HG03575 (cell line): ENCODE results near the gene SDCCAG8.

Source experiments
- ATAC-seq: cut with Tn5 transposase; IDR thresholded peaks from one replicate; pipeline ENCODE4 v1.9.1; 2021; ENCODE audit not compliant: unreplicated experiment, insufficient number of reproducible peaks, low FRiP score; ENCODE audit errors: extremely low read depth

The SDCCAG8 gene

DNA sequence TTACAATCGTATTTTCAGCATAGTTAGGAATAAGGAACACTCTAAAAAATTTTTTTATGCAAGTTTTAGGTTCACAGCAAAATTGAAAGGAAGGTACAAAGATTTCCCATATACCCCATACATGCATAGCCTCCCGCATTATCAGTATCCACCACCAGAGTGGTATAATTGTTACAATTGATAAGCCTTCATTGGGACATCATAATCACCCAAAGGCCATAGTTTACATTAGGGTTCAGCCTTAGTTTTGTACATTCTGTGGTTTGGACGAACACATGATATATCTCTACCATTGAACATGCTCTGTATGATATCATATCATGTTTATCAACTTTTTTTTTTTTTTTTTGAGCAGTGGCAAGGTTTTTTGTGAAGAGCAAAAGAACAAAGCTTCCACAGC is 180.0 kb downstream of the SDCCAG8 start:
- no peak for ATAC-seq

DNA sequence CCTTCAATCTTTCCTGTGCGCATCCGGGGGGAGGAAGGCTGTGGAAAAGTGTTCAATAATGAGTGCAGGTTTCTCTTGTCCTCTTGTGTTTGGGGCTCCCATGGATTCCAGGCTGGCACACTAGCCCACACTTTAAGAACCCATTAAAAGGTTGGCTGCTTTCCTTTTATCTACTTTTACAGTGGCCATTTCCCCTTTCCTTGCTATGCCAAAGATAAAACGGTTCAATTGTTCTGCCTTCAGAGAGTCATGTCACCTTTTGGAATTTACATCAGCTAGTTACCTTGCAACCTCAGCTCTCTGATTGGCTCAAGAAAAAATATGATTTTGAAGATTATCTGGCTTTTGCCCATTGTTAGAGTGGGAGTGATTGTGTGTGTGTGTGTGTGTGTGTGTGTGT is 182.3 kb downstream of the SDCCAG8 start:
- ATAC-seq, result no peak

DNA sequence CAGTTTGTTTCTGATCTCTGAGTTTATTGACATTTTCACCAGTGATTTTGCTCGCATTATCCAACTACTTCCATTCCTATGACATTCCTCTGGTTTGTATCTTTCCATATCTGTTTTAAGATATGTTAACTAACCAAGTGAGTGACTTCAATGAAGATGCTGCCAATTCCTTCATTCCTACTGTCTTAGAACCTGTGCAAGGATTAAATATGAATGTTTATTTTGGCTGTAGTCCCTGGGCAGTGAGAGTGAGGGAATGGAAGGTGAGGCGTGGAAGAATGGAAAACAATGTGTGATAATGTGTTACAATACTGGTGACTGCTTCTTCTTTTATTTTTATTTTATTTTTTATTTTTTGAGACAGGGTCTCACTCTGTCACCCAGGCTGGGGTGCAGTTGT is 183.0 kb downstream of the SDCCAG8 start:
- no peak for ATAC-seq

- ATAC-seq, result no peak
Measured at GRCh38 chr1:243440406-243440805, 184.6 kb downstream of the SDCCAG8 start.

GRCh38 chr1:243441601-243442000 is 185.8 kb downstream of the SDCCAG8 start:
- no peak for ATAC-seq

DNA sequence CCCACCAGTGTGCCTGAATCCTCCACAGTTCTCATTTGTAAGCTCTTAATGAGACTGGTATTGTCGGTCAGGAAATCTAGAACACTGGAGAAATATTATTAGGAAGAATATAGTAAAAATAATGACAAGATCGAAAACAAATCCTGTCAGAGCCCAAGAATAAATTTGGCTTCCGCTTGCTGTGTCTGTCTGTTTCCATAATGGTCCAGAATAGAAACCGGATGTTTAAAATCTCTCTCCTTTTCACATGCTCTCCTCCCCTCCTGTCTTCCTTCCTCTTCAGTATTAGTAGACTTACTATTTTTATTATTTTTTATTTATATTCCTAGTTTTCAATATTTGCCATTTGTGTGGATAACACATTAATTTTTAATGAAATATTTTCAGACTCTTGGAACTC is 187.7 kb downstream of the SDCCAG8 start:
- no peak for ATAC-seq

- ATAC-seq, result no peak
Measured at GRCh38 chr1:243447347-243447746, 191.5 kb downstream of the SDCCAG8 start.

- ATAC-seq, result no peak
Measured at GRCh38 chr1:243447844-243448243, 192.0 kb downstream of the SDCCAG8 start.

GRCh38 chr1:243449373-243449772 is 193.5 kb downstream of the SDCCAG8 start:
- no peak for ATAC-seq

DNA sequence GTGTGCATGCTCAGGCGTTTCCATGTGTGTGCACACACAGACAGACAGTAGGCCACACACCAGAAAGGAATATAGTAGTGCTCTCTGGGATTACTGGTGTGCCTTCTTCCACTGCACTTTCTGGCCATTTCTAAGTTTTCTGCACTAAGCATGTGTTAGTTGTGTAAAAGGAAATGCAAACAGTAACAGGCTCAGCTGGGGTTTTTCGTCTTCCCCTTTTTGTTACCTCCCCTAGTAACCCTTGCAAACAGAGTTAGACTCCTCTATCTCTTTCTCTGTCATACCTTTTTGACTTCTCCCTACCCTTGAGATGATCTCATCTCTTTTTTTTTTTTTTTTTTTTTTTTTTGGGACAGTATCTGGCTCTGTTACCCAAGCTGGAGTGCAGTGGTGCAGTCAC is 196.3 kb downstream of the SDCCAG8 start:
- no peak for ATAC-seq

DNA sequence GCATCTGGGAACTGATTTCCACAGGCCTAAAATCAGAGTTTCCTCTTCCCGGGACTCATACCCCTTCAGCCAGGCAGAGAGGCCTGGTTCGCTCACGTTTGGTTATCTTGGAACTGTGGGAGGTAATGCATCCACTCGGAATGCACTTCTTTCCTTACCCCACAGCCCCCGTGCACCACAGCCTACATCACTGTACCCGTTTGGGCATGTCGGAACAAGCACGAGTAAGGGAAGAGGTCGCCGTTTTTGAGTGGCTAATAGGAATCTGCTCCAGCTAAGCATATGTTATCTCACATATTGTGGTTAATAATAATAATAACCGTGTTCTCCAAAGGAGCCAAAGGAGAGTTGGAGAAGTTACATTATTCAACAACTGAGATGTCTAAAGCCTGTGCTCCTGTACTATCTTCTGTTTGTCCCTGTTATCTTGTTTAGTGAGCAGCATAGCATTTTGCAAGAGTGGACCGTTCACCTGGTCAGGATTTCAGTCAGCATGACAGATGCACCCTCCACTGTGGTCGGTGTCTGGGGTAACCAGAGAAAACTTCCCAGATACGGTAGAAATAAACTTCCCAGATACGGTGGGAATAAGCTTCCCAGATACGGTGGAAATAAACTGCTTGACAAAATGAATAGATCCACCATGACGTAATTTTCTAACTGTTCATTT is 198.6 kb downstream of the SDCCAG8 start:
- no peak for ATAC-seq

DNA sequence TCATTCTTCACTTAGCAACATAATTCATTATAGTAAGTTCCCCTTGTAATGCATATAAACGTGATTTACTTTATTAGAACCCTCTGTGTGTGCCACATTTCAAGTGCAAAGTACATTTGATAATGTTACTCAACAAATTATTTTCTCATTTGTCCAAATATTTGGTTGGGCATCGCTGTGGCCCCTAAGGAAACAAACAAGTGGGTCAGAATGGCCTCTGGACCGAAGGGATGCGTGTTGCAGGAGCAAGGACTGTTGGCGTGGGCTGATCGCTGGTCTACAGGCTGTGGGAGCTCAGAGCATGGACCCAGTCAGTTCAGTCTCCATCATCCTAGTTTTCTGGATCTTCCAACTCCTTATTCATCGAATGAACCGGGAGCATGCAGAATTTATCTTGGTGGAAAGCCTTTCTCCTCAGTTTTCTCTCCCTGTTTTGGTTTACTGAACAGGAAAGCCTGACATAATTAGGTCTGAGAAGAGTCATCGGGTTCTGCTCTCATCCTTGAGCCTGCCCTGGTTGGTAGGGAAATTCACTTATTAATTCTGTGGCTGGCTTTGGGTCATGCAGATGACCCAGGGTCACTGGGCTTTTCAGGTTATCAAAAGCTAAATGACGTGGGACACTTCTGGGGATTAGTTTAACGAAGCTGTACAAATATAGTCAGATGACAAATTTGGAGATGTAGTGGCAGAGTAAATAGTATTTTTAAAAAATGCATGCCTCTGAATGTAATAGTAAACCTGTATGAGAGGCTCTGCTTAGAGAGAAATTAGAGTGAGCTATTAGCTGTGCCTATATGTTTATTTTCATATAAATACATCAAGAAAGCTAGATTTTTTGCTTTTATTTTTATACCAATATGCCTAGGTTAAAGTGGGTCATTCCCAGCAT is 200.2 kb downstream of the SDCCAG8 start:
- ATAC-seq, result no peak

GRCh38 chr1:243457363-243457982 is 201.6 kb downstream of the SDCCAG8 start:
- no peak for ATAC-seq

GRCh38 chr1:243459059-243459458 is 203.2 kb downstream of the SDCCAG8 start:
- no peak for ATAC-seq

DNA sequence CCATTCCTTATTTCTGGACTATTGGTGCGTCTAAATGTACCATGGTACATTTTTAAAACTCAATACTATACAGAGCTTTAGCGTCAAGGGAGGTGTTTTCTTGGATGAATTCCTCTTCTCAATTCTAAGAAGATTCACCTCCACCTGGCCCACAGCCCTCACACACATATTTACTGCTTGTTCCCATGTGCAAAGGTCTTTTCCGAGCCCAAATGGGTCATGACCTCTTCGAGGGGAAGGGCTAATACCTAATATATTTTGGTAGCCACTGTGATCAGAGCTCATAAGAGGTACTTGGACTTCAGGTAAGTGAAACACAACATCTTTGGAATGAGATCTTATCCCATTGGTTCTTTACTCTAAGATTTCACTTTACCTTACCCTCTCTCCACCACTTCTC is 205.9 kb downstream of the SDCCAG8 start:
- no peak for ATAC-seq

GRCh38 chr1:243462929-243463697 is 207.3 kb downstream of the SDCCAG8 start:
- ATAC-seq, result no peak

GRCh38 chr1:243465081-243465480 is 209.2 kb downstream of the SDCCAG8 start:
- no peak for ATAC-seq

DNA sequence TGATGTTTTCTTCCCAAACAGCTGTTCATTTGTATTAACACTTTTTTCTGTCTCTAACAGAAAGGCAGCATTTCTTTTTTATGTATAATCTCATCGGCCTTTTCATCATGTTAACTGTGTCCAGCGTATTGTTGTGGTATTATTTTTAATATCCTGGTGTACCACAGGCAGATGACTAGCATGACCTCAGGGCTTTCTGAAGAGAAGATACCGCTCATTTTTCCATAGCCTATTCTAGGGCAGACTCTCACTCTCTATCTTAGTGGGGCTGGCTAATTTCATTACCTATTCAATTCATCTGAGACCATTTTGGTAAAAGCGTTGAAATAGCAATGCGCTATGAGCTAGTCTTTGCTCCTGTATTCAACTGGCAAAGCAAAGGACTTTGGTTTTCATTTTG is 209.9 kb downstream of the SDCCAG8 start:
- no peak for ATAC-seq

- no peak for ATAC-seq
Measured at GRCh38 chr1:243469497-243469896, 213.7 kb downstream of the SDCCAG8 start.
